H9 (cell line): ENCODE data around the gene ACACB. TPM values are rescaled to one million over a fixed set of nuclear protein-coding genes. Genes with fewer than 3 reads are reported as not detected.

Experiments
- DNase-seq: peaks from one replicate; pipeline ENCODE4 v3.0.0-alpha.2; 2017
- H2AFZ ChIP-seq: one replicate; pipeline ENCODE4 v1.6.1; 2013; ENCODE audit warnings: mild to moderate bottlenecking, low read length, control low read depth, moderate library complexity
- H2AK5ac ChIP-seq: 2 replicates; pipeline ENCODE4 v1.6.1; 2013; ENCODE audit warnings: low read length, control low read depth, mixed read lengths; ENCODE audit not compliant: insufficient read length
- H2BK120ac ChIP-seq: one replicate; pipeline ENCODE4 v1.6.1; 2013; ENCODE audit warnings: low read depth, mild to moderate bottlenecking, low read length, control low read depth, inconsistent platforms; ENCODE audit not compliant: poor library complexity, severe bottlenecking
- H2BK12ac ChIP-seq: 2 replicates; pipeline ENCODE4 v1.6.1; 2013; ENCODE audit warnings: low read length, control low read depth, mixed read lengths, low read depth; ENCODE audit not compliant: insufficient read length
- H2BK15ac ChIP-seq: 2 replicates; pipeline ENCODE4 v1.6.1; 2013; ENCODE audit warnings: low read depth, low read length, control low read depth
- H2BK20ac ChIP-seq: one replicate; pipeline ENCODE4 v1.6.1; 2013; ENCODE audit warnings: low read depth, mild to moderate bottlenecking, low read length, control low read depth, inconsistent platforms; ENCODE audit not compliant: poor library complexity, severe bottlenecking
- H2BK5ac ChIP-seq: 2 replicates; pipeline ENCODE4 v1.6.1; 2013; ENCODE audit warnings: low read length, control low read depth, mixed read lengths; ENCODE audit not compliant: insufficient read length
- H3K14ac ChIP-seq: 2 replicates; pipeline ENCODE4 v1.6.1; 2013; ENCODE audit warnings: low read length, control low read depth; ENCODE audit not compliant: insufficient read depth
- H3K18ac ChIP-seq: 2 replicates; pipeline ENCODE4 v1.6.1; 2013; ENCODE audit warnings: low read depth, mild to moderate bottlenecking, mixed read lengths, low read length, control low read depth; ENCODE audit not compliant: insufficient read length
- H3K23ac ChIP-seq: 2 replicates; pipeline ENCODE4 v1.6.1; 2013; ENCODE audit warnings: low read length, control low read depth, mixed read lengths, low read depth; ENCODE audit not compliant: insufficient read length
- H3K23me2 ChIP-seq: 2 replicates; pipeline ENCODE4 v1.6.1; 2013; ENCODE audit warnings: low read depth, mild to moderate bottlenecking, mixed read lengths, low read length, control low read depth; ENCODE audit not compliant: insufficient read length, poor library complexity, severe bottlenecking
- H3K27ac ChIP-seq: 2 replicates; pipeline ENCODE4 v1.5.1; 2013; ENCODE audit warnings: low read length, control low read depth, mixed read lengths, low read depth; ENCODE audit not compliant: insufficient read length
- H3K27me3 ChIP-seq: 2 replicates; pipeline ENCODE4 v1.6.1; 2013; ENCODE audit warnings: low read length, control low read depth, inconsistent platforms; ENCODE audit not compliant: insufficient read depth
- H3K4ac ChIP-seq: 2 replicates; pipeline ENCODE4 v1.6.1; 2013; ENCODE audit warnings: low read depth, mild to moderate bottlenecking, control low read depth, inconsistent platforms, low read length, moderate library complexity
- H3K4me1 ChIP-seq: 2 replicates; pipeline ENCODE4 v1.6.1; 2013; ENCODE audit warnings: low read length, control low read depth, inconsistent platforms; ENCODE audit not compliant: insufficient read depth
- H3K4me2 ChIP-seq: 2 replicates; pipeline ENCODE4 v1.6.1; 2013; ENCODE audit warnings: low read length, control low read depth, mixed read lengths; ENCODE audit not compliant: insufficient read length, insufficient read depth
- H3K56ac ChIP-seq: 2 replicates; pipeline ENCODE4 v1.6.1; 2013; ENCODE audit warnings: low read depth, mild to moderate bottlenecking, mixed read lengths, low read length, control low read depth; ENCODE audit not compliant: insufficient read length
- H3K79me1 ChIP-seq: 2 replicates; pipeline ENCODE4 v1.6.1; 2013; ENCODE audit warnings: low read depth, mild to moderate bottlenecking, moderate library complexity, low read length, control low read depth, inconsistent platforms; ENCODE audit not compliant: insufficient read depth, poor library complexity, severe bottlenecking
- H3K79me2 ChIP-seq: 2 replicates; pipeline ENCODE4 v1.6.1; 2013; ENCODE audit warnings: low read length, control low read depth, inconsistent platforms; ENCODE audit not compliant: insufficient read depth
- H3K9ac ChIP-seq: 2 replicates; pipeline ENCODE4 v1.6.1; 2013; ENCODE audit warnings: low read length, control low read depth, mixed read lengths; ENCODE audit not compliant: insufficient read length; ENCODE audit errors: extremely low read depth
- H3K9me3 ChIP-seq: one replicate; pipeline ENCODE4 v1.6.1; 2013; ENCODE audit warnings: low read depth, low read length, inconsistent platforms; ENCODE audit not compliant: control insufficient read depth
- H3T11ph ChIP-seq: one replicate; pipeline ENCODE4 v1.6.1; 2013; ENCODE audit warnings: mild to moderate bottlenecking, low read length, control low read depth, inconsistent platforms
- H4K20me1 ChIP-seq: one replicate; pipeline ENCODE4 v1.6.1; 2013; ENCODE audit not compliant: control insufficient read depth, insufficient read length, insufficient read depth
- H4K5ac ChIP-seq: 2 replicates; pipeline ENCODE4 v1.6.1; 2013; ENCODE audit warnings: low read depth, mild to moderate bottlenecking, mixed read lengths, low read length, control low read depth; ENCODE audit not compliant: insufficient read length
- H4K8ac ChIP-seq: replicated peaks from 2 replicates; pipeline ENCODE4 v1.6.1; 2013; ENCODE audit warnings: low read length, control low read depth, mixed read lengths, low read depth; ENCODE audit not compliant: insufficient read length
- H4K91ac ChIP-seq: 2 replicates; pipeline ENCODE4 v1.6.1; 2013; ENCODE audit warnings: low read depth, mild to moderate bottlenecking, moderate library complexity, mixed read lengths, low read length, control low read depth; ENCODE audit not compliant: insufficient read length
- H3K27ac Mint-ChIP-seq, 3 experiments: 2 replicates in 2 of 3; 3 replicates in 1 of 3; pipeline ENCODE4 v1.8.0; 2020 to 2021; ENCODE audit warnings: mixed read lengths in 3 of 3, mild to moderate bottlenecking in 1 of 3, moderate library complexity in 1 of 3
- H3K27me3 Mint-ChIP-seq: 2 replicates; pipeline ENCODE4 v1.8.0; 2021; ENCODE audit warnings: low read depth, mild to moderate bottlenecking, moderate library complexity, mixed read lengths
- H3K36me3 Mint-ChIP-seq, 3 experiments: 2 replicates in 2 of 3; 3 replicates in 1 of 3; pipeline ENCODE4 v1.8.0; 2020 to 2021; ENCODE audit warnings: low read depth in 3 of 3, mixed read lengths in 3 of 3; ENCODE audit not compliant: insufficient read depth in 1 of 3
- H3K4me1 Mint-ChIP-seq, 2 experiments: 2 replicates each; pipeline ENCODE4 v1.8.0; 2020; ENCODE audit warnings: mixed read lengths in 2 of 2
- H3K4me3 Mint-ChIP-seq, 2 experiments: 2 replicates in 1 of 2; 3 replicates in 1 of 2; pipeline ENCODE4 v1.8.0; 2020 to 2021; ENCODE audit warnings: mild to moderate bottlenecking in 2 of 2, mixed read lengths in 2 of 2, moderate library complexity in 1 of 2
- H3K9me3 Mint-ChIP-seq, 2 experiments: 2 replicates in 1 of 2; 3 replicates in 1 of 2; pipeline ENCODE4 v1.8.0; 2020; ENCODE audit warnings: mild to moderate bottlenecking in 2 of 2, mixed read lengths in 2 of 2, moderate library complexity in 1 of 2
- WGBS: extraction: QIAGEN DNeasy Blood & Tissue Kit; methylation state at CpG from one replicate; pipeline ENCODE4 v1.1.7; 2013; ENCODE audit warnings: missing lambda C conversion rate, low lambda C conversion rate, mixed read lengths; ENCODE audit not compliant: insufficient read length; ENCODE audit errors: extremely low coverage; 5-methylcytosine and 5-hydroxymethylcytosine counted together
- total RNA-seq: library from RNA; stranded (reverse); gene quantifications from 2 replicates; pipeline ENCODE4 v1.2.1, GENCODE V29; 2021
- TF ChIP-seq, protein P1 (sequence below): fragments of 200-600 bp; sonication (generic); conservative IDR thresholded peaks from 3 replicates; pipeline ENCODE4 v1.8.0; 2021; ENCODE audit warnings: antibody characterized with exemption, mild to moderate bottlenecking

ACACB gene
- total RNA-seq, 1 experiment from 2014 or later: 14.2 TPM

DNA sequence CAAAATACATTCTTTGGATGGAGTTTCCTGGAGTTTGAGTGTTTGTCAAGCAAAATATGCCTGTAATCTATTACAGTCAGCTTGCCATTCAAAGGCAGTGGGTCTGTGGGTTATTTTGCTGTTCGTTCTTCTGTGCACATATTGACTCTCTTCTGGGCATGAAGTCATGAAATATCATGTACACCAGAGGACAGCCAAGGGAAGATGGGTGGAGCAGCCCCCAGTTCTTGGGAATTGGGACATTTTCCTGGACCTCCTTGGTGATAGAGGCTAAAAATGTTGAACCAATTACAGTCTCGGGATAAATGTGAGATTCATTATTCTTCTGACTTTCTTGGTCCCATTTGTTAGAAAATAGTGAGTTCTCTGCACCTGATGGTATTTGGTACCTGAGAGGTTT lies 103.6 kb downstream of the ACACB start:
- peaks cover 4 to 11% (median 4%) of the 10 kb centered on the region in 3 experiments; a peak in 6 of 7 replicates for H3K36me3 Mint-ChIP-seq

More for the DNA sequence above, 103.6 kb downstream of the ACACB start:
- Histone ChIP-seq H3T11ph (no peak overlapping the region), H3K4ac (no peak overlapping the region), H3K9ac (no peak overlapping the region), H4K20me1 (no peaks in the 10 kb centered on the region), H2BK20ac (no peak overlapping the region), H3K27ac (no peak overlapping the region), H3K79me2 (no peaks in the 10 kb centered on the region), H3K4me2 (no peak overlapping the region), H2AFZ (no peak overlapping the region), H2BK5ac (no peak overlapping the region), H2BK15ac (no peak overlapping the region), H2AK5ac (no peak overlapping the region), H3K27me3 (no peaks in the 10 kb centered on the region), H4K8ac (no peak overlapping the region), H2BK12ac (no peak overlapping the region), H4K91ac (no peak overlapping the region), H3K23me2 (no peaks in the 10 kb centered on the region), H3K4me1 (no peaks in the 10 kb centered on the region), H4K5ac (no peak overlapping the region), H2BK120ac (no peak overlapping the region), H3K9me3 (no peaks in the 10 kb centered on the region), H3K14ac (no peak overlapping the region), H3K18ac (no peak overlapping the region), H3K23ac (no peak overlapping the region), H3K79me1 (no peaks in the 10 kb centered on the region), H3K56ac (no peak overlapping the region)
- WGBS: no CpG with 5 or more reads among the region's 2 CpGs
- Mint-ChIP-seq H3K9me3 (no peaks in the 10 kb centered on the region; a peak in 1 of 5 replicates), H3K27me3 (no peaks in the 10 kb centered on the region), H3K27ac (no peak overlapping the region), H3K4me3 (no peak overlapping the region), H3K4me1 (no peaks in the 10 kb centered on the region)
- DNase-seq: no peak
- TF ChIP-seq, protein P1, sequence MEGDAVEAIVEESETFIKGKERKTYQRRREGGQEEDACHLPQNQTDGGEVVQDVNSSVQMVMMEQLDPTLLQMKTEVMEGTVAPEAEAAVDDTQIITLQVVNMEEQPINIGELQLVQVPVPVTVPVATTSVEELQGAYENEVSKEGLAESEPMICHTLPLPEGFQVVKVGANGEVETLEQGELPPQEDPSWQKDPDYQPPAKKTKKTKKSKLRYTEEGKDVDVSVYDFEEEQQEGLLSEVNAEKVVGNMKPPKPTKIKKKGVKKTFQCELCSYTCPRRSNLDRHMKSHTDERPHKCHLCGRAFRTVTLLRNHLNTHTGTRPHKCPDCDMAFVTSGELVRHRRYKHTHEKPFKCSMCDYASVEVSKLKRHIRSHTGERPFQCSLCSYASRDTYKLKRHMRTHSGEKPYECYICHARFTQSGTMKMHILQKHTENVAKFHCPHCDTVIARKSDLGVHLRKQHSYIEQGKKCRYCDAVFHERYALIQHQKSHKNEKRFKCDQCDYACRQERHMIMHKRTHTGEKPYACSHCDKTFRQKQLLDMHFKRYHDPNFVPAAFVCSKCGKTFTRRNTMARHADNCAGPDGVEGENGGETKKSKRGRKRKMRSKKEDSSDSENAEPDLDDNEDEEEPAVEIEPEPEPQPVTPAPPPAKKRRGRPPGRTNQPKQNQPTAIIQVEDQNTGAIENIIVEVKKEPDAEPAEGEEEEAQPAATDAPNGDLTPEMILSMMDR: no peak
